Measurements from ENCODE around the gene RXFP2. TPM values are rescaled to one million over a fixed set of nuclear protein-coding genes. Genes with fewer than 3 reads are reported as not detected.
A peak's percentile ranks its signal among the peaks of the same experiment; 100 is the strongest.

RXFP2 gene
- polyA plus RNA-seq, 1 donor = 1.3 TPM

- DNase-seq = no peak
These were observed 88.4 kb downstream of the RXFP2 start for GRCh38 chr13:31827707-31828106.

GRCh38 chr13:31835932-31836331 is 96.6 kb downstream of the RXFP2 start:
- DNase-seq = no peak

- DNase-seq = no peak
These were observed 103.7 kb downstream of the RXFP2 start for GRCh38 chr13:31843044-31843443.

GRCh38 chr13:31846182-31846938 is 107.0 kb downstream of the RXFP2 start:
- DNase-seq = peak; percentile 90

GRCh38 chr13:31846961-31847752 is 107.8 kb downstream of the RXFP2 start:
- no peak for DNase-seq

- DNase-seq = no peak
These were observed 109.3 kb downstream of the RXFP2 start for GRCh38 chr13:31848621-31849020.

GRCh38 chr13:31849206-31849605 is 109.9 kb downstream of the RXFP2 start:
- no peak for DNase-seq

GRCh38 chr13:31850041-31850555 is 110.8 kb downstream of the RXFP2 start:
- no peak for DNase-seq

- DNase-seq = no peak
These were observed 111.9 kb downstream of the RXFP2 start for GRCh38 chr13:31851216-31851615.
